GM19438 (cell line): ENCODE measurements around the gene USP9X.
A peak's percentile ranks its signal among the peaks of the same experiment; 100 is the strongest.
"Not testable (repeated sequence)": the region's sequence is repeated elsewhere in the genome, so short reads cannot be mapped to it uniquely, and the experiment has no call there.

Experiments used
- ATAC-seq: cut with Tn5 transposase; IDR thresholded peaks from one replicate; pipeline ENCODE4 v1.9.1; 2021; ENCODE audit warnings: low read depth; ENCODE audit not compliant: unreplicated experiment

The USP9X gene

DNA sequence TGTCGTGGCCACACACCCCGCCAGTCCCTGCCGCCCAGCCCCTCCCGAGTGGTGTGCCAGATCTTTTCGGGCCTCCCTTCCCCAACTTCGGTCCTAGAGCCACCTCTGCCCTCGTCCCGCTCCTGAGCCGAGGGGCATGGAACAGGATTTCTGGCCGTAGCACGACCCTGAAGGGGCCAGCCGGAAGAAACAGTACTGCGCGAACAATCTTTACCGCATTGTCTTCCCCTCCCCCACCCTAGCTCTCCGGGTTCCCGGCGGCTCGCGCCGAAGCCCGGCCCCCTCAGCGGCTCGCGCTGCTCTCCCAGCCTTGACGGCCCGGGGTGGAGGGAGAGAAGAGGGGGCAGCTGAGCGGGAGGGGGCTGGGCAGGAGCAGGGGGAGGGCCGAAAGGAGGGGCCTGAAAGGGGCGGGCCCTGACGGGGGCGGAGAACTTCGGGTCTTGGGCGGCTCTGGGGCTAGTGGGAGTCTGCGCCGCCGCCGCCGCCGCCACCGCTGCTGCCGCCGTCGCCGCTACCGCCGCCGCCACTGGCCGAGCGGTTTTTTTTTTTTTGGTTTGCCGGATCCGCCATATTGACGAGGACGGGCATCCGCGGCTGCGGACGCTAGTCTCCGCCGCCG lies at the start of gene USP9X:
Gene USP9X, plus strand, starts transcription at position 553 of the 619 bp plus-strand sequence. CDS start 38,184 bp downstream, outside the sequence.
- ATAC-seq = peak; percentile 61

DNA sequence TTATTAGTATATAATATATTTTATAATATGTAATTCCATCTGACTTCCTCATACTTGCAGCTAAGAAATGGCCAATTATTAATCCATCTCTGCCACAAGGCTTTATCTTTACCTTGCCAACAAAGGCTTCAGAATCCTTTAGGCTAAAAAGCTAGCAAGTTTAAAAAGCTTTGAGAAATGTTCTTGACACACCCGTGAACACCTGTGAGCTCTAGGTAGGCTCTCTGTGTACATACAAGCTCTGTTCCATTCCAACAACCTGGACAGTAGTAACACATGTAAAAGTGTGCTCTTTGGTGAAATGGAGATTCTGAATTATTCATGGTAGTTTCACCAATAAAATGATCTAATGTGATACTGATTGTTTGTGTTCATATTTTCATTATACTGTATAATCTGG lies 49.7 kb upstream of the USP9X start:
- no peak for ATAC-seq

DNA sequence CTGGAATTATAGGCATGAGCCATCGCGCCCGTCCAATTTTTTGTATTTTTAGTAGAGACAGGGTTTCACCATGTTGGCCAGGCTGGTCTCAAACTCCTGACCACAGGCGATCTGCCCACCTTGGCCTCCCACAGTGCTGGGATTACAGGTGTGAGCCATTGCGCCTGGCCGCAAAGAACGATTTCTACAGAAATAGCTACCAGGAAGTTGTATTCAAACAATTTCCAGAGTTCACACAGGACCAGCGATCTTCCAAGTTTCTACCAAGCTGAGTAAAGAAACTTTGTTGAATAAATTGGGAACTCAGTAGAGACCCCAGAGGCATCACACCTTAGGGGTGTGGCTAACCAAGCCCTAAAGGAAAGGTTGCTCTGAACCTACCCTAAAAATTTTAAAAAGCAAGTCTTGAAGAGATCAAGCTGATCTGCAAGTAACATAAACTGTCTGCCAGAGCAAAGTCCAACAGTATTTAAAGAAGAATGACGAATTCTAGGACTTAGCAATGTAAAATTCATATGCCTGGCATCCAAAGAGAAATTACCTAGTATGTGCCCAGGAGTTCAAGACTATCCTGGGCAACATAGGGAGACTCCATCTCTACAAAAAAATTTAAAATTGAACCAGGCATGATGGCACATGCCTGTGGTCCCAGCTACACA lies 48.4 kb upstream of the USP9X start:
- no peak for ATAC-seq

GRCh38 chrX:41043196-41043595 lies 42.0 kb upstream of the USP9X start:
- no peak for ATAC-seq

DNA sequence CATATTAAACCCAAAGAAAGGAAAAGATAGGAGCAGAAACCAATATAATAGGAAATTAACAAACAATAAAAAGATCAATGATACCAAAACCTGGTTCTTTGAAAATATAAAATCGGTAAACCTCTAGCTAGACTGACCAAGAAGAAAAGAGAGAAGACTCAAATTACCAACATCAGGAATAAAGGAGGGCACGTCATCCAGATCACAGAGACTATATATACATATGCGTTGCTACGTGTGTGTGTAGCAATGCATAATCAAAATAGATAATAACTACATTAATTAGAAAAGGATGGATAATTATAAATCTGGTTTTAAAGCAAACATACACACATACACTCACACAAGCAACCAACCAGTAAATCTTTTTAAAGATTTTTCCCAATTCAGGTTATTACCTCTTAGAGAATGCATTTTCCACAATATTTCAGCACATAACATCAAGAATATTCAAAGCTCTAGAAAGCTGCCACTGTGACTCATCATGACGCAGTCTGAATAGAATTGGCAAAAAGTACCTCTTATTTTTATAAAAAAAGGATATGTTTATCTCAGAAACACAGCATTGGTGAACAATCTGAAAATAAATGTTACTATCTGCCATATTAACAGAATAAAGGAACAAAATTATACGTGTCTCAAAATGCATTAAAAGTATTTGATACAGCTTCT lies 41.4 kb upstream of the USP9X start:
- ATAC-seq = no peak

DNA sequence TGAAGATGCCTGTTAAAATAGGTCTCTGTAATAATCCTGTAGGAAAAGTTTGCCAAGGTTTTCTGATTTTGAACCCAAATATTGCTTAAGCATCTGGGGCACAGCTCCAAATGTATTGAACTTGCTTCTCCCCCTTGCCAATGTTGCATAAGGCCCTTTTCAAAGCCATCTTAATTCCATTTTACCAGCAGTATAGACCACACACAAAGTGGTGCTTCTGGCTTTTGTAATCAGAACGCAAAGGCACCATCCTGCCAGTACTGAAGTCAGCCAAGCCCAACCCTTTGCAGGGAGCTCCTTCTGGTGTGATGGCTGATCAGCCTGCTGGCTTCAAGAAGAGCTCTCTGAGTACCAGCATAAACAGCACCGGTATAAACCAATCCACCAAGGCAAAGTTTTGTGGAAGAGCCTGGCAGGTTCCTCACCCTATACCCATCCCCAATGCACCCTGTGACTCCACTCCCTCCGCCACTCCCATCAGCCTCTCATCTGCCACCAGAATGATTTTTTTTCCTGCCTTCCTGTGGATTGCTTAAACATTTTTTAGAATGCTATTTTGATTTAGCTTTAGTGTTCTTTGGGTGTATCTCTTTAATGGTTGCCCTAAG lies 39.2 kb upstream of the USP9X start:
- ATAC-seq = no peak

GRCh38 chrX:41047878-41048534 lies 37.2 kb upstream of the USP9X start:
- ATAC-seq = no peak

DNA sequence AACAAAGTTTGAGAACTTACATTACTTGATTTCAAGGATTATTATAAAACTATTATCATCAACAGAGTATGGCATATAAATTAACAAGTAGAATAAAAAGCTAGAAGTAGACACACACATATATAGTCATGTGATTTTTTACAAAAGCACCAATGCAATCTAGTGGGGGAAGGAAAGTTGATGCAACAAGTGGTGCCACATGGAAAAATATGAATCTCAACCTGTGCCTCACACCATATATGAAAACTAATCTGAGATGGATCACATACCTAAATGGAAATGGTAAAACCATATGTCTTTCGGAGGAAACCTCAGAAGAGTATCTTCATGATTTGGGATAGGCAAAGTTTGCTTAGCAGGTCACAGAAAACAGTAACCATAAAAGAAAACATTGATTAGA lies 34.9 kb upstream of the USP9X start:
- no peak for ATAC-seq

DNA sequence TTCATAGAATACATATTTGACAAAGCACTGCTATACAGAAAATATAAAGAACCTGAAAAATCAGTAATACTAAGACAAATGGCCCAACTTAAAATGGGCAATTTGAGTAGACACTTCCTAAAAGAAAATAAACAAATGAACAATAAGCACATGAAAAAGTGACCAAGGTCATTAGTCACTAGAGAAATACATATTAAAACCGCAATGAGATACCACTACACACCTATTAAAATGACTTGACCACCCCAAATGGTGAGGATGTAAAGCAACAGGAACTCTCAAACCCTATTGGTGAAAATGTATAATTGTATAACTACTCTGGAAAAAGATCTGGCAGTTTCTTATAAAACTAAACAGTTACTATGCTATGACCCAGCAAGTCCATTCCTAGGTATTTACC lies 34.0 kb upstream of the USP9X start:
- no peak for ATAC-seq

- ATAC-seq = no peak
Observed at GRCh38 chrX:41055740-41056139, 29.5 kb upstream of the USP9X start.

GRCh38 chrX:41063276-41063675 lies 22.0 kb upstream of the USP9X start:
- ATAC-seq = not testable (repeated sequence)

DNA sequence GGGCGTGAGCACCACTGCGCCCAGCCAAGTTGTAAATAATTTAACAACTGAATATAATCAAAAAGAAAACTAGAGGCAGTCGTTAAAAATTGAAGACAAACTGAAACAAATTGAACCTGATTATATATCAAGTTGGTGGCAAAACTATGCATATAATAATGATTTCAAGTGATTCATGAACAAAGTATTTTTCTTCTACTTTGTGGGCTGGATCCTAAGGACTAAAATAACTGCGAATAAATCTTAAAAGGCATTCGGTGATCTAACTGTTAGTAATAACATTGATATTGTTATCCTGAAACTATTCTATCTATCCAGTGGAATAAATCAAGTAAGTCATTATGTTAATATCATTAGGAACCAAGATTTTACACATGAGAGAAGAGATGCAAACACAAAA lies 21.2 kb upstream of the USP9X start:
- ATAC-seq = no peak

- no peak for ATAC-seq
Observed at GRCh38 chrX:41066391-41066790, 18.9 kb upstream of the USP9X start.

DNA sequence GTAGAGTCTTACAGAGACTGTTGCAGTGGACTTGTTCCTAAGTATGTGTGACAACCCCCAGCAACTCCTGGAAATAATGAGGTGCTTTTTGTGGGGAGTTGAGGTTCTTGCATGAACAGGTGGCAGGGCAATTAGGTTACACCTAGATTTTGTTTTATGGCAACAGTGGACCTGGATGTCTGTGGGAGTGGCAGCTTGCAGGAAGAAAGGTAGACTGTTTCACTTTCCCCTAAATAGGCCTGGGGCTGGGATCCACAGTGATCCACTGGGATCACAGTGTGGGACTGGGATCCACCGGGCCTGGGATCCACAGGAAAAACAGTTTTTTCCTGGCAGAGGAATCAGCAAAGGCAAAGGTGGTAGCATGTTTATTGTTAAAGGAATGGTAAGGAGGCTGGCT lies 18.3 kb upstream of the USP9X start:
- no peak for ATAC-seq

GRCh38 chrX:41067721-41068120 lies 17.5 kb upstream of the USP9X start:
- ATAC-seq = no peak

DNA sequence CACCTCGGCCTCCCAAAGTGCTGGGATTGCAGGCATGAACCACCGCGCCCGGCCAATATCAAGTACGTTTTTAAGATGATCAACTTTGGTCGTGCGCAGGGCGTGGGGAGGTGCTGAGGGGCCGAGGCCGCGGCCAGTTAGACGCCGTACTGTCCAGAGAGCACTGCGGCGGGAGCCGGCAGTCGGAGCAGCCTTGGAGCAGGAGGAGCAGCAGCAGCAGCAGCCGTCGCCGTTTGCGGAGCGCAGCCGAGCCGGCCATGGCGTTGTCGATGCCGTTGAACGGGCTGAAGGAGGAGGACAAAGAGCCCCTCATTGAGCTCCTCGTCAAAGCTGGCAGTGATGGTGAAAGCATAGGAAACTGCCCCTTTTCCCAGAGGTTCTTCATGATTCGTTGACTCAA lies 8.5 kb upstream of the USP9X start:
- no peak for ATAC-seq

GRCh38 chrX:41081821-41082220 lies 3.4 kb upstream of the USP9X start:
- ATAC-seq = no peak

- no peak for ATAC-seq
Observed at GRCh38 chrX:41082783-41083182, 2.5 kb upstream of the USP9X start.

DNA sequence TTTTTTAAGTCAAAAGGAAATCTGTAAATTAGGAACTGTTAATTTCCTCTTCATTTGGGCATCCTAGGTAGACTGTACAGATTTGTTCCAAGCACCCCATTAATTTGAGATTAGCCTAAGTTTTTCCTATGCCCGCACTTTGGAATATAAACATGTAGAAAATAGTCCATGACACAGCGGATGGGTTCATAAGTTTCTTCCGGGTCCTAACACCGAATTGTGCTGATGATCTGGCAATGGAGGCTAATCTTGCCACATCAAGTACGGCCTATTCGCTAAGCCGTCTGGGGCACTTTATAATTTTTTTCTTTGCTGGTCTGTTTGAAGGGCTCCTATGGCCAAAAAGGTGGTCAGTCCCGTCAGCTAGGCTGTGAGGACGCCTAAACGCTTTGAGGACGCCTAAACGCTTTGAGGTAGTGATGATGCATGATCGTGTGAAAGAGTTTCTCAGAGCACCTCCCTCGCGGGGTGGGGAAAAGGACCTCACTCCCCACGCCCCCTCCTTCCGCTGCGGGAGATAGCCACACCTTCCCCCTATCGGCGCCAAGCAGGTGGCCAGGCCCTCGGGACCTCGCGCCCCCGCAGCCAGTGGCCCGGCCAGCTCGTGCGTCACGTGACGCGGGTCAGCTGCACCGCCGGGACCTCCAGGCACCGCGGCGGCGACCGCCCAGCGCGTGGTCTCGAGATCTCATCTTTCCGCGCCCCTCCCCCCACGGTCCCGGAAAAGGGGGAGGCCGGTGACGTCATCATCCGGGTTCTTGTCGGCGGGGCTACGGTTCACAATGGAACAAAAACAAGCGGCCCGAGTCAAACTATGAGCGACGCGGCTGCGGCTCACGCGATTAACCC lies 977 bp upstream of the USP9X start:
- ATAC-seq = peak; percentile 54

DNA sequence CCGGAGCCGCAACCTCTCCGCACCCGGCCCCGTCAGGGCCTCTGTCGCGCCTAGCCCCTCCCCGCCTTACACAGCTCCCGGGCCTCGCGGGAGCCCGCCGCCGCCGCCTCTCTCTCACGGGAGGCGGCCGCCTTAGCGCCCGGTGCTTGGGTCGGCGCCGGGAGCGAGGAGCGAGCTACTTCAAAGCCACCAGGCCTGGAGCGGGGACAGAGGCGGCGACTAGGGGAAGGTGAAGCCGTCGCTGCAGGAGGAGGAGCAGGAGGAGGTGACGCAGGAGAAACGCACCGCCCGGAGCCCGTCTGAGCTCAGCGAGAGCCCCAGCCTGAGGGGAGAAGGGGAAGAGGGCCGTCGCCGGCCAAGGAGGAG lies 250 bp downstream of the USP9X start:
- peak; percentile 31 for ATAC-seq
